Muscle layer of duodenum (tissue), 2 donors: ENCODE measurements around the gene GPC3.

Experiments used
- H3K27ac ChIP-seq: one replicate; pipeline ENCODE4 v1.7.0; 2013; ENCODE audit warnings: mild to moderate bottlenecking, low read length
- H3K27me3 ChIP-seq: one replicate; pipeline ENCODE4 v1.7.0; 2013; ENCODE audit warnings: low read depth, mild to moderate bottlenecking, control low read depth, low read length
- H3K36me3 ChIP-seq, 2 donors: one replicate each; pipeline ENCODE4 v1.7.0; 2013; ENCODE audit warnings: low read length in 2 of 2, control low read depth in 1 of 2, mild to moderate bottlenecking in 1 of 2; ENCODE audit not compliant: insufficient read depth in 2 of 2, control insufficient read depth in 1 of 2
- H3K4me1 ChIP-seq, 2 donors: one replicate each; pipeline ENCODE4 v1.7.0; 2013; ENCODE audit warnings: low read length in 2 of 2, mild to moderate bottlenecking in 2 of 2, control low read depth in 1 of 2, moderate library complexity in 1 of 2; ENCODE audit not compliant: insufficient read depth in 2 of 2, control insufficient read depth in 1 of 2
- H3K4me3 ChIP-seq, 2 donors: one replicate each; pipeline ENCODE4 v1.7.0; 2013; ENCODE audit warnings: low read length in 2 of 2, low read depth in 1 of 2, mild to moderate bottlenecking in 1 of 2
- H3K9me3 ChIP-seq, 2 donors: one replicate each; pipeline ENCODE4 v1.7.0; 2013; ENCODE audit warnings: low read length in 2 of 2, control low read depth in 1 of 2, mild to moderate bottlenecking in 1 of 2; ENCODE audit not compliant: control insufficient read depth in 1 of 2
- donor health status: healthy.

Gene GPC3

DNA sequence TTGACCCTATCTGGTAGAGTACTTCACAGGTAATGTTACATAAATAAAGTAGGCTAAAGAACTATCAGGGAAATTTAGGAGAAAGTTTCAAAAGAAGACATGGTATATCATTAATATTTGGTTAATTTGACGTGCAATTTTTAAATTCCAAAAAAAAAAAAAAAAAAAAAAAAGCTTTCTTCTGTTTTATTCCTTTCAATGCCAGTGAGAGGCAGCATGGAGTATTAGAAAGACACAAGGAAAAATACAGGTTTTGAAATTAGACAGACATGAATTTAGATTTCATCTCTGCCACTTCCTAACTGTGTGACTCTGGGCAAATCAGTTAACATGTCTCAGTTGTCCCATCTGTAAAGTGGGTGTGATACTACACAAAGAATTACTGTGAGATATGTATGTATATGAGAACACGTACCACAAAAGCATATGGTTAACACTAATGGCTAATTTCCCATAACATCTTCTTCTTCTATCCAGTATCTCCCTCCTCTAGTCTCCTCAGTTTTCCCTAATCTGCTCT lies 132.5 kb downstream of the GPC3 start:
- Histone ChIP-seq H3K27ac (no peak overlapping the region), H3K9me3 (no peaks in the 10 kb centered on the region), H3K4me1 (no peaks in the 10 kb centered on the region), H3K27me3 (no peaks in the 10 kb centered on the region), H3K36me3 (no peaks in the 10 kb centered on the region), H3K4me3 (no peak overlapping the region)

DNA sequence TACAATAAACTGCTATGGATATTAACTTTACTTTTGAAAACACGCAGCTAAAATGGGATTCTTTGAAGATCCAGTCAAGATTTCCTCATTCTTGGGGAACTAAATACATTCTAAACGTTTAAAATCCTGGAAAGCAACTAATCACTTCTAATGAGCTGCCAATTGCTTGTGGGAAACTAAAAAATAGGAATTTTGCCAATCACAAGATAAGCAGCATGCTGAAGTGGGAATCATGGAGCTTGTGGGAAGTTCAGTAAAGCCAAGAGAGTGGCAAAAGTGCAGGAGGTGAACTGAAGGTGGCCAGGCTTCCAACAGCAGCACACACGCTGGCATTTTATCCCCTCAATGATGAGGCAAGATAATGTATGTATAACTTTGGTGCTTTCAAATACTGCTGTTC lies 133.0 kb downstream of the GPC3 start:
- H3K4me1 ChIP-seq, result no peaks in the 10 kb centered on the region
- no peak overlapping the region for H3K27ac ChIP-seq
- H3K9me3 ChIP-seq, result no peaks in the 10 kb centered on the region
- H3K36me3 ChIP-seq, result no peaks in the 10 kb centered on the region
- no peak overlapping the region for H3K4me3 ChIP-seq
- H3K27me3 ChIP-seq, result no peaks in the 10 kb centered on the region

DNA sequence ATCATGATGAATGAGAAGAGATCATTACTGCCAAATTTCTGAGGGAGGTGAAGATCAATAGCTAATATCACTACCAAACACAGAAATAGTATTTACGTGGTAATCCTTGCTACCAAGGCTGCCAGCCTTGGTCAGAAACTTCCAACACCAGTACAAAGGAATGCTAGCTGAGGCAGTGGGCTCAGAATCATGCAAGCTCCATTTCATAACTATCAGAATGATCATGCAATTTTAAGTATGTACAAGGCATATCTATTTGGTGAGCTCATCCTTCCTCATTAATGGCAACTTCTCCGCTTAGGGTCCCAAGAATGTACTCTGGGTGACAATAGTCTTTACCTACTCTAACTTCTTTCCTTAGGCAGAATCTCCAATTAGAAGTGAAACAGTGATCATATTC lies 135.0 kb downstream of the GPC3 start:
- no peak overlapping the region for H3K4me3 ChIP-seq
- no peaks in the 10 kb centered on the region for H3K27me3 ChIP-seq
- no peaks in the 10 kb centered on the region for H3K4me1 ChIP-seq
- no peak overlapping the region for H3K27ac ChIP-seq
- H3K36me3 ChIP-seq, result no peaks in the 10 kb centered on the region
- H3K9me3 ChIP-seq, result no peaks in the 10 kb centered on the region

DNA sequence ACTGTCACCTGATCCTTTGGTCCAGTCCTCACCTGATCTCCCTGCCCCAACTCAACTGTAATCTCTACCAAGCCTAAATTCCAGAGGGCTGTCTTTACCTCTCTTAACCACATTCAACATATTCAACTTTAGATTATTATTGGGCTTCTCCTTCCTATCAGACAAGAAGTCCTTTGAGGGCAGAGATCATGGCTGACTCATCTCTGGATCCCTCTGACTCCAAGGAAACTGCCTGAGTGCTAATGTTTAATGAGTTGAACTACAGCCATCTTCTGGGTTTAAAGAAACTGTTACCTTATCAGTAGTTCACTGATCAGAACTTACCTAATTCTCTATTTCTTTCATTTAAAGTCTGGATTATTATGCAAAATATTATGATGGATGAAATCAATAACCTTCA lies 135.7 kb downstream of the GPC3 start:
- Histone ChIP-seq H3K27ac (no peak overlapping the region), H3K9me3 (no peaks in the 10 kb centered on the region), H3K36me3 (no peaks in the 10 kb centered on the region), H3K4me1 (no peaks in the 10 kb centered on the region), H3K27me3 (no peaks in the 10 kb centered on the region), H3K4me3 (no peak overlapping the region)

DNA sequence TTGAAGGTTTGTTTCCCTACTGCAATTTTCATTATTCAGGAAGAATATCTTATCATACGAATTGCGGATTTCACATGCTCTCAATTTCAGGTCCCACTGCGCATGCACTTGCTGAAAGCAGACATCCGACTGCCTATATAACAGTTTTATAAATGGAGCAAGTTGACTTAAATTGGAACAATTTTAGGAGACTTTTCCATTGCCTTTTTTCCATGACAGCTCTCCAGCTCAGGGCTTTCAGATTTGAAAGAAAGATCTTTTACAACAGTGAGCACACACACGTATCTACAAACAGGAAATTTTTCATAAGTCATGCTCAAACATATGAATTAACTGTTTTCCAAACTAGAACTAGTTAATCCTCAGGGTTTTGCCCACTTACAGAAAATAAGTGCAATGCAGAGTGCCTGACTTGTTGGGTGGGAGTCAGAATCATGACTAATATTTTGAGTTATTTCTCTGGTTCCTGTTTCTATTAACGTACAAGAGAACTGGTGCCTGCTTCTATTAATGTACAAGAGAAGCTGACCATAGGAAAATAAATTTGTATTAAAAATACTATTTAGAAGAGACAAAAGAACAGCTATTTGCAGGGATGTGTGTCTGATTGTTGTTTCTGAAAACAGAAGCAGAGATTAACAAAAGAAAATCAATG lies 137.9 kb downstream of the GPC3 start:
- Histone ChIP-seq H3K27me3 (no peaks in the 10 kb centered on the region), H3K4me1 (no peaks in the 10 kb centered on the region), H3K9me3 (no peaks in the 10 kb centered on the region), H3K36me3 (no peaks in the 10 kb centered on the region), H3K4me3 (no peak overlapping the region), H3K27ac (no peak overlapping the region)

DNA sequence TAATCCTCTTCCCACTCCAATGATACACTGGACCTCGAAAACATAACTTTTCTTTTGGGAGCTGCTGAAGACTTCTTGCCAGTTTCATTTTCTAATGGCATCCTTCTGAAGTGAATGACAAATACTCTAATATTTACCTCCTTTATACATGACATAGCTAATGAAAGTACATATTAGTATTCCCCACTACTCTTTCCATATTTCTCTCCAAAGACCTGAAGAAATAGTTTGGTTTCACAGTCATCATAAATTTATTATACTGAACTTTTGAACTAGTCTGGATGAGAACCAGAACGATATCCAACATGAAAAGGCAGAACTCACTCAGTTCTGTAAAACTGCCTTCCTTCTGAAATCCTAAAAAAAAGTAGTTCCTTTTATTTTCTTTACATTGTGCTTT lies 139.1 kb downstream of the GPC3 start:
- no peak overlapping the region for H3K27ac ChIP-seq
- no peaks in the 10 kb centered on the region for H3K27me3 ChIP-seq
- no peaks in the 10 kb centered on the region for H3K36me3 ChIP-seq
- H3K9me3 ChIP-seq, result no peaks in the 10 kb centered on the region
- no peak overlapping the region for H3K4me3 ChIP-seq
- no peaks in the 10 kb centered on the region for H3K4me1 ChIP-seq

DNA sequence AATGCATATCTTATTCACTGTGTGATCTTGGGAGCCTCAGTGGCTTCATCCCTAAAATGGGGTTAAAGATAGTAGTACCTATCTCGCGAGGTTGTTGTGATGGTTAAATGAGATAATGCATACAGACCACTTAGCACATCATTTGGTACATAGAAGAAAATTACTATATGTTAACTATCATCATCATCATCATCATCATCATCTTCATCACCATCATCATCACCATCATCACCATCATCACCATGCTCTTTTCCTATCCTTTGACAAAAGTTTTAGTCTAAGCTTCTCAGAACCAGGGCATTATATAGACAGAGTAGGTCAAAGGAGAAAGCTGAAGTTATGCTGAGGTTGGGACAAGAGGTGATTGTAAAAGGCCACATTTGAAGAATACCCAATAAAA lies 145.0 kb downstream of the GPC3 start:
- no peaks in the 10 kb centered on the region for H3K36me3 ChIP-seq
- no peaks in the 10 kb centered on the region for H3K9me3 ChIP-seq
- H3K4me1 ChIP-seq, result no peaks in the 10 kb centered on the region
- H3K27me3 ChIP-seq, result no peaks in the 10 kb centered on the region
- no peak overlapping the region for H3K4me3 ChIP-seq
- H3K27ac ChIP-seq, result no peak overlapping the region

DNA sequence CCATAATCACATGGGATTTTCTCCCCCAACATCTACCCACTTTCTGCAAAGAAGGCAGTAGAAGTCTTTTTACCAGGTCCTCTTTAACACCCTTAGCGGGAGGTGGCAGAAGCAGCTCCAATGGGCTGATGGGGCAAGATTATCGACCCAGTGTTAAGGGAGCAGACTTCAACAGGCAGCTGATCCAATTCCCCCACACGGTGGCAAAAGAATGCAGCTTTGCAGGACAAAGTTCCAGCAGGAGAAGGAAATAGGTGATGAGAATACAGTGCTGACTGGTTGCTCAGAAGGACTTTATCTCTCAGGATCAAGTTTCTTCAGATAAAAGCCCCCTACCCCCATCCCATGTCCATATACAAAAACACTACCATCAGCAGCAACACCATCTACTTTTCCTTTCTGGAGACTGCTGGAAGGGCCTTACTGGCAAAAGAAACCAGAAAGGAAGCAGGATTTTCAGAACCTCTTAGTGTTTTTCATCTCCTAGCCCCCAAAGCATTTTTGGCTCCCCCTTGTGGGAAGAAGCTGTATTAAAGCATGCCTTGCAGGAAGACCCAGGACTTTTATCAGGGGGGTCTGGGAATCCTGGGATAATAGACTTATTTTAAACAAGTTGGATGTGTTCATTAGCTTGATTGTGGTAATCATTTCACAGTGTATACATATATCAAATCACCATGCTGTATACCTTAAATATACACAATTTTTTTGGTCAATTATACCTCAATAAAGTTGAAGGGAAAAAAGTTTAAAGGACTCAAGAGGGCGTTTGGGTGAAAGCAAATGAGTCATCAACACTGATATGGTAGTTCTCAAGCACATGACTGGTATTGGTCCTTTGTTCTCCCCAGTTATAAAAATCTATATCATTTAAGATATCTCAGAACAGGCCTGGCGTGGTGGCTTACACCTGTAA lies 146.4 kb downstream of the GPC3 start:
- no peak overlapping the region for H3K27ac ChIP-seq
- no peak overlapping the region for H3K4me3 ChIP-seq
- no peaks in the 10 kb centered on the region for H3K36me3 ChIP-seq
- no peaks in the 10 kb centered on the region for H3K9me3 ChIP-seq
- H3K27me3 ChIP-seq, result no peaks in the 10 kb centered on the region
- H3K4me1 ChIP-seq, result no peaks in the 10 kb centered on the region

DNA sequence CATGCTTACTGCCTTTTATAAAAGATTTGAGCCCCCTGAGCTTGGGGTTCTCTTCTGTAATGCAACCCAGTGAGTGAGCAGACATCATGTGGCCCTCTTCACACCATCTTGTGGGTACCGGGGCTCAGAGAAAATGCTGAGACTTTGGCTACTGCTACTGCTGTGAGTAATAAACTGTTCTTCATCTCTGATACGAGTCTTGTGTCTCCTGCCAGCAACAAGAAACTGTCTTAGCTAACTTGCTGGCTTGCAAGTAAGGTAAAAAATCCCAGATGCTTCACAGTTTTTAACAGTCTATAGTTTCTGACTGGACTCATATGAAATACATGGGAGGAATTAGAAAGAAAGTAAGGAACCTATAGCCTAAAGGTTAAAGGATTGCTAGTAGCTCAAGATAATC lies 148.3 kb downstream of the GPC3 start:
- Histone ChIP-seq H3K27me3 (no peaks in the 10 kb centered on the region), H3K9me3 (no peaks in the 10 kb centered on the region), H3K4me1 (no peaks in the 10 kb centered on the region), H3K27ac (no peak overlapping the region), H3K4me3 (no peak overlapping the region), H3K36me3 (no peaks in the 10 kb centered on the region)

DNA sequence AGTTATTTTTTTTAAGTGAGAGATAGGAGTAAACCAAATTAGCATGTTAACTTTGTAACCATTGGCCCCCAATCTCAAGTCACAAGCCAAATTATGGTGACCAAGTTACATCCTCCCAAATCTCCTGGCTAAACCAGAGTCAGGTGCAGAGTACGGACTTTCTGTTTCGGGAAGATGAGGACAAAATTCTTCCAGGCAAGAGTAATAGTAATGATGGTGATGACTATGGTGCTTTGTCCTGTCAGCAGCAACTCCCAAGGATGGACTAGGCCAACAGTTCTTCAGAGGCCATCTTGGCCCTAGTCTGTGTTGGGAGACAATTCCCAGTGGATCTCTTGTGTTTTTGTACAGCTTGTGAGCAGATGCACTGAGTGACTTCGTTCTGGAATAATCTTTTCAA lies 148.8 kb downstream of the GPC3 start:
- H3K9me3 ChIP-seq, result no peaks in the 10 kb centered on the region
- no peak overlapping the region for H3K4me3 ChIP-seq
- H3K27me3 ChIP-seq, result no peaks in the 10 kb centered on the region
- no peak overlapping the region for H3K27ac ChIP-seq
- no peaks in the 10 kb centered on the region for H3K36me3 ChIP-seq
- H3K4me1 ChIP-seq, result no peaks in the 10 kb centered on the region

DNA sequence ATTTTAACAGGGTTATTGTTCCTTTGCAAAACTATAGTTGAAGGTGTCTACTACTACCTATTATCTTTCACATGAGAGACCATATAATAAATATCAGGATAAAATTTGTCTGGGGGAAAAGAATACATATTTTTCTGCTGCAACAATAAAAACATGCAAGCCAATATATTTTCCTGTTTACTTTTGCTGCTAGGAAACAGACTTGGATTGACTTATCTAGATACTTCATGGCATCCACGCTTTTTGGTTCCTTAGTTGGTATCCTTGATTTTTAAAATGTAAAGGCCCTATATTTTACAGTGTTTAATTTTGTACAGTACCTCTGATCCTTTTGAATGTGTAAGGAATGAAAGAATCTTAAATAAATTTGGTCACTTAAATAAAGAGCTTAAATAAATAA lies 150.6 kb downstream of the GPC3 start:
- Histone ChIP-seq H3K27ac (no peak overlapping the region), H3K36me3 (no peaks in the 10 kb centered on the region), H3K27me3 (no peaks in the 10 kb centered on the region), H3K9me3 (no peaks in the 10 kb centered on the region), H3K4me3 (no peak overlapping the region), H3K4me1 (no peaks in the 10 kb centered on the region)
